Measurements from ENCODE around the gene RSF1. TPM values are rescaled to one million over a fixed set of nuclear protein-coding genes. Genes with fewer than 3 reads are reported as not detected.

RSF1 gene
- total RNA-seq, 1 experiment from 2014 or later: 43.1 TPM

- no peak for ATAC-seq
- POLR2A ChIA-PET: no interaction called here
- peaks cover 67% of the 10 kb centered on the region for H3K79me2 ChIP-seq (ENCODE audit: insufficient read depth, low read length)
- no peak overlapping the region for H3K4me3 ChIP-seq (replicated peaks in 1 of 2; ENCODE audit: low read depth in 1 of 2, low read length in 2 of 2)
- TF ChIP-seq FOSL1 (IDR thresholded peaks at IDR 0.05; ENCODE audit: low read depth) (no peak), YY1 (IDR thresholded peaks at IDR 0.05; ENCODE audit: extremely low read depth, insufficient replicate concordance, low read depth, low read length) (no peak), MAX (IDR thresholded peaks at IDR 0.05) (no peak), EGR1 (IDR thresholded peaks at IDR 0.05; ENCODE audit: low read depth) (no peak), CTCF (IDR thresholded peaks at IDR 0.05 in 2 of 3, conservative IDR thresholded peaks at IDR 0.05 in 1 of 3; ENCODE audit: borderline replicate concordance in 1 of 3, insufficient read depth in 1 of 3, low read depth in 2 of 3, low read length in 2 of 3) (no peak), SIN3A (IDR thresholded peaks at IDR 0.05; ENCODE audit: low read depth) (no peak), ZBTB33 (IDR thresholded peaks at IDR 0.05; ENCODE audit: extremely low read depth, insufficient replicate concordance, low read length) (no peak), JUND (IDR thresholded peaks at IDR 0.05) (no peak), REST (IDR thresholded peaks at IDR 0.05; ENCODE audit: low read depth) (no peak), ATF3 (IDR thresholded peaks at IDR 0.05) (no peak), CBX3 (IDR thresholded peaks at IDR 0.05; ENCODE audit: low read depth) (no peak), EZH2 (IDR thresholded peaks at IDR 0.05) (no peak), ZNF274 (IDR thresholded peaks at IDR 0.05; ENCODE audit: low read depth, low read length) (no peak)
- no peaks in the 10 kb centered on the region for H3K4me1 ChIP-seq (ENCODE audit: control insufficient read depth in 1 of 2, insufficient read depth in 2 of 2, low read length in 2 of 2)
- no TSS peak for BruUV-seq (replicated peaks)
- H4K20me1 ChIP-seq (ENCODE audit: insufficient read depth): no peaks in the 10 kb centered on the region
- DNase-seq (ENCODE audit: low read depth, low spot score): no peak
- no peak overlapping the region for H2AFZ ChIP-seq (ENCODE audit: low read depth, low read length, poor library complexity, severe bottlenecking)
- RAD21 ChIA-PET (ENCODE audit: low non-redundant PET in 1 of 2, low total read pairs in 2 of 2, uncharacterized antibody in 2 of 2, unreplicated experiment in 2 of 2): no interaction called here
- CTCF ChIA-PET: no interaction called here
- H3K9ac ChIP-seq (ENCODE audit: low read length): no peak overlapping the region
- H3K9me3 ChIP-seq (ENCODE audit: control insufficient read depth in 1 of 2, insufficient read depth in 1 of 2, low read depth in 1 of 2, low read length in 2 of 2): no peaks in the 10 kb centered on the region
- no peak overlapping the region for H3K4me2 ChIP-seq (ENCODE audit: low read length)
- no peaks in the 10 kb centered on the region for H3K36me3 ChIP-seq (ENCODE audit: control insufficient read depth in 1 of 2, insufficient read depth in 2 of 2, low read length in 2 of 2)
- H3K27ac ChIP-seq (ENCODE audit: low read depth, low read length): no peak overlapping the region
- intact Hi-C loops (cut with micrococcal nuclease): no loop called here
- no peaks in the 10 kb centered on the region for H3K27me3 ChIP-seq (ENCODE audit: insufficient read depth, low read length)
- no peaks in the 10 kb centered on the region for H3K9me2 ChIP-seq (ENCODE audit: insufficient read depth)
Observed at GRCh38 chr11:77771135-77771534, 49.4 kb downstream of the RSF1 start.

Data from HCT116 (cell line).